Thyroid gland (tissue), 4 donors: ENCODE measurements around the gene SFRP5. TPM values are rescaled to one million over a fixed set of nuclear protein-coding genes. Genes with fewer than 3 reads are reported as not detected.

Experiments used
- DNase-seq, 2 donors: peaks; one replicate each; pipeline ENCODE4 v3.0.0-alpha.2; 2019
- H3K27ac ChIP-seq, 3 donors: fragments of 200-600 bp; sonication (generic); 1 replicate in 2 of 3; 2 replicates in 1 of 3; pipeline ENCODE4 v1.5.1; 2016 to 2019; ENCODE audit warnings: mild to moderate bottlenecking in 1 of 3, moderate library complexity in 1 of 3
- H3K27me3 ChIP-seq: fragments of 200-600 bp; sonication (generic); one replicate; pipeline ENCODE4 v1.5.1; 2019
- H3K36me3 ChIP-seq, 2 donors: fragments of 200-600 bp; sonication (generic); one replicate each; pipeline ENCODE4 v1.5.1; 2016 to 2019
- H3K4me1 ChIP-seq, 2 donors: fragments of 200-600 bp; sonication (generic); one replicate each; pipeline ENCODE4 v1.5.1; 2017 to 2019
- H3K4me3 ChIP-seq, 3 donors: fragments of 200-600 bp; sonication (generic); replicated peaks in 1 of 3; 1 replicate in 2 of 3; 2 replicates in 1 of 3; pipeline ENCODE4 v1.5.1; 2016; ENCODE audit warnings: mild to moderate bottlenecking in 1 of 3
- H3K9me3 ChIP-seq: fragments of 200-600 bp; sonication (generic); one replicate; pipeline ENCODE4 v1.5.1; 2017
- CTCF ChIP-seq, 6 experiments: fragments of 200-600 bp in 3 of 6; fragments of 450-650 bp in 3 of 6; sonication (generic) in 3 of 6; IDR thresholded peaks; one replicate each; pipeline ENCODE4 v1.5.1; 2016 to 2019; ENCODE audit warnings: antibody characterized with exemption in 6 of 6, mild to moderate bottlenecking in 2 of 6, inconsistent platforms in 1 of 6, moderate library complexity in 1 of 6
- POLR2A ChIP-seq, 2 donors: fragments of 450-650 bp; IDR thresholded peaks; one replicate each; pipeline ENCODE4 v1.6.1; 2017; ENCODE audit warnings: antibody characterized with exemption in 2 of 2, mild to moderate bottlenecking in 2 of 2, moderate library complexity in 1 of 2
- WGBS, 2 donors: methylation state at CpG; one replicate each; pipeline ENCODE4 v1.1.5; 2017; 5-methylcytosine and 5-hydroxymethylcytosine counted together
- intact Hi-C: fragments of 100-400 bp; cut with DNase I; formaldehyde crosslinking; loops from one replicate; pipeline ENCODE4 v1.15.1; 2023
- total RNA-seq, 4 donors: library from RNA; depleted of rRNA; stranded (reverse); fragments of >200 nt; gene quantifications; one replicate each; pipeline ENCODE4 v1.2.3, GENCODE V29; 2016

SFRP5 gene
- total RNA-seq, 4 donors from 2014 or later = 0.22 to 0.40 TPM; not detected in 2

- no peaks in the 10 kb centered on the region for H3K9me3 ChIP-seq
- TF ChIP-seq POLR2A (IDR thresholded peaks at IDR 0.05) = no peak
- no peak for TF ChIP-seq CTCF (IDR thresholded peaks at IDR 0.05)
- H3K27me3 ChIP-seq = peaks cover 6% of the 10 kb centered on the region
- intact Hi-C loops = no loop called here
- 84 to 87% methylated on average over 13 of the region's 13 CpGs for WGBS, 2 donors
- DNase-seq = no peak
- peaks cover 0 to 5% of the 10 kb centered on the region in 2 donors for H3K4me1 ChIP-seq
- H3K36me3 ChIP-seq = peaks cover 0 to 6% of the 10 kb centered on the region in 2 donors
- no peak overlapping the region for H3K27ac ChIP-seq
- H3K4me3 ChIP-seq = no peak overlapping the region
These were observed 5.5 kb downstream of the SFRP5 start for GRCh38 chr10:97766106-97766810.

DNA sequence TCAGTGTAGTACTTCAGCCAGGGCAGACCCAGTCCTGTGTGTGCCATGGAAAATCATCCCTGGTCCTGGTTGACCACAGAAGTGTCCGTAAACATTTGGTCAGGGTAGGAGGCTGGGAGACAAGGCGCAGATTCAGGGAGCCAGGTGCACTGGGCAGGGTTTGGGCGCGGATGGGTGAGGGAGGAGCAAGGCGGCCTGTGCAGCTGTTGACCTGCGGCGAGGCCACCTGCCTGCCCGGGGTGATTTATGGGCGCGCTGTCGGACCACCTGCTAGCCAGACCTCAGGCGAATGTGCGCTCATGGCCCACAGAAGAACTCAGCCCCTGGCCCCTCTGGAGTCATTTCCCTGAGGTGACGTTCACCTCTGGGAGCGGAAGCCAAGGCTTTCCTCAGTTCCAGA is 6.6 kb downstream of the SFRP5 start:
- 97 to 98% methylated on average over 15 of the region's 15 CpGs for WGBS, 2 donors

DNA sequence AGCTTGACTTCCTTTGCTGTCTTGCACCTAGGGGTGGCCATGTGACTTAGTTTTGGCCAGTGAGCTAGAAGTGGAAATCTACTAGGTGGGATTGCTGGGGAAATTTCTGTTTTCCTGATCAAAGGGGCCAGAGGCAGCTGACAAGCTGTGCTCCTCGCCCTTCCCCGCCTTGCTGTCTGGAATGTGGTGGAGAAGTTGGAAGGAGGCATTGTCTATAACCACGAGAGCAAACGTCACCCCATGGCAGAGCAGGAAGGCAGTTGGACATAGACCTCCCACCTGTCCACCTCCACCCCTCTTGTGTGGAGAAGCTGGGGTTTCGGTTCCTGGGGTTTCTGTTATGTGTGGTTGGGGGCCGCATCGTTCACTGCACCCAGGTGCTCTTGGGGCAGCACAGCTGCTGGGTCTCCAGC is 7.3 kb downstream of the SFRP5 start:
- no peak for DNase-seq
- H3K4me3 ChIP-seq = no peak overlapping the region
- 66 to 82% methylated on average over 3 to 7 of the region's 7 CpGs for WGBS, 2 donors
- H3K36me3 ChIP-seq = peaks cover 6 to 17% of the 10 kb centered on the region in 2 donors
- no peaks in the 10 kb centered on the region for H3K9me3 ChIP-seq
- no peak overlapping the region for H3K27ac ChIP-seq
- no peaks in the 10 kb centered on the region for H3K27me3 ChIP-seq
- intact Hi-C loops = no loop called here
- TF ChIP-seq POLR2A (IDR thresholded peaks at IDR 0.05) (no peak), CTCF (IDR thresholded peaks at IDR 0.05) (no peak)
- H3K4me1 ChIP-seq = no peaks in the 10 kb centered on the region

More for the DNA sequence above, 6.6 kb downstream of the SFRP5 start:
- intact Hi-C loops = no loop called here
- Histone ChIP-seq H3K4me3 (no peak overlapping the region), H3K4me1 (no peaks in the 10 kb centered on the region), H3K27ac (no peak overlapping the region), H3K9me3 (no peaks in the 10 kb centered on the region), H3K27me3 (no peaks in the 10 kb centered on the region), H3K36me3 (peaks cover 0 to 14% of the 10 kb centered on the region in 2 donors)
- DNase-seq = no peak
- no peak for TF ChIP-seq POLR2A (IDR thresholded peaks at IDR 0.05)
- no peak for TF ChIP-seq CTCF (IDR thresholded peaks at IDR 0.05)

GRCh38 chr10:97763947-97764346 is 7.9 kb downstream of the SFRP5 start:
- intact Hi-C loops = no loop called here
- no peak for DNase-seq
- 95 to 98% methylated on average over 3 of the region's 3 CpGs for WGBS, 2 donors
- peaks cover 11 to 17% of the 10 kb centered on the region in 2 donors for H3K36me3 ChIP-seq
- TF ChIP-seq CTCF (IDR thresholded peaks at IDR 0.05) (no peak), POLR2A (IDR thresholded peaks at IDR 0.05) (no peak)
- no peaks in the 10 kb centered on the region for H3K4me1 ChIP-seq
- no peak overlapping the region for H3K4me3 ChIP-seq
- H3K27ac ChIP-seq = no peak overlapping the region
- H3K27me3 ChIP-seq = no peaks in the 10 kb centered on the region
- H3K9me3 ChIP-seq = no peaks in the 10 kb centered on the region

DNA sequence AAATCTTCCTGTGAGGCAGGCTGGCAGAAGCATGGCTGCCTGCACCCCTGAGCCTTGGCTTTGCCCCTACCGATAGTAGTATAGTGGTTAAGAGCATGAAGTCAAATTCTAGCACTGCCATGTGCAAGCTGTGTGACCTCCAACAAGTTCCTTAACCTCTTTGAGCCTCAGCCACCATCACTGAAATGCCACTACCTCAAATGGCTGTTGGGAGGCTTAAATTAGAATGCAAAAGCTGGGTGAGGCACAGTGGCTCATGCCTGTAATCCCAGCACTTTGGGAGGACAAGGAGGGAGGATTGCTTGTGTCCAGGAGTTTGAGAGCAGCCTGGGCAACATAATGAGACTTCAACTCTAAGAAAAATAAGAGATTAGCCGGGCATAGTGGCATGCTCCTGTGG is 8.4 kb downstream of the SFRP5 start:
- H3K9me3 ChIP-seq = no peaks in the 10 kb centered on the region
- 87 to 97% methylated on average over 2 of the region's 2 CpGs for WGBS, 2 donors
- intact Hi-C loops = no loop called here

More for the DNA sequence above, 8.4 kb downstream of the SFRP5 start:
- peaks cover 12 to 17% of the 10 kb centered on the region in 2 donors for H3K36me3 ChIP-seq
- H3K4me1 ChIP-seq = no peaks in the 10 kb centered on the region
- DNase-seq = no peak
- TF ChIP-seq POLR2A (IDR thresholded peaks at IDR 0.05) (no peak), CTCF (IDR thresholded peaks at IDR 0.05) (no peak)
- no peak overlapping the region for H3K4me3 ChIP-seq
- no peak overlapping the region for H3K27ac ChIP-seq
- H3K27me3 ChIP-seq = no peaks in the 10 kb centered on the region
